ENCODE measurements around the gene PIK3R3.

Gene PIK3R3

DNA sequence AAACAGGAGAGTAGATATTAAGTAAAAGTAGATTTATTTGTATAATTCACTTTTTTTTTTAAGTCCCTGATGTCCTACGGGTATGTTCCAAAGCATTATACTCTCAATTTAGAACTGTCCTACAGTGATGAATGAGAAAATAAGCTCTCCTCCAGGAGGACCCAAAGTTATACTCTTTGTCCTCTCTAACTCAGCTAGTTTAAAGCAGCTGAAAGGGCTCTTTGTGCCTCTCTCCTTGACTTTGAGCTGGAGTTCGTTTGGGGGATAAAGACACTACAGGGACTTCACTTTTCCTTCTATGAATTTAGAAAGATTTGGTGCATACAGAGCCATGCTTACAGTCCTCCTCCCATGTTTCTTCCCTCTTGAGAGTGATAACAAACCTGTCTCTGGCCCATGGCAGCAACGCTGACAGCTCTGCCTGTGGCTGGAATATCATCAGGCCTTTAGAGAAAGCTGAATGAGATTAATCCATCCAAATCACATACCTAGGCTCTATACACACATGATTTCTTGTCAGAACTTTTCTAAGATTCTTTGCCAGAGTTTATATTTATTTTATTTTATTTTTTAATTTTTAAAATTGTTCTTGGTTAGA lies 134.3 kb downstream of the PIK3R3 start:
- no peaks in the 10 kb centered on the region for H3K9me3 Mint-ChIP-seq
- H3K4me3 Mint-ChIP-seq = no peak overlapping the region
- H3K36me3 Mint-ChIP-seq (ENCODE audit: insufficient read depth) = no peaks in the 10 kb centered on the region
- no peaks in the 10 kb centered on the region for H3K27me3 Mint-ChIP-seq
- no peak for DNase-seq (ENCODE audit: low spot score in 2 of 2)
- no peak for ATAC-seq (replicated peaks; ENCODE audit: extremely low read depth, poor library complexity, severe bottlenecking)
- peaks cover 4% of the 10 kb centered on the region for H3K4me1 Mint-ChIP-seq
- no peak overlapping the region for H3K27ac Mint-ChIP-seq (ENCODE audit: low read depth)

DNA sequence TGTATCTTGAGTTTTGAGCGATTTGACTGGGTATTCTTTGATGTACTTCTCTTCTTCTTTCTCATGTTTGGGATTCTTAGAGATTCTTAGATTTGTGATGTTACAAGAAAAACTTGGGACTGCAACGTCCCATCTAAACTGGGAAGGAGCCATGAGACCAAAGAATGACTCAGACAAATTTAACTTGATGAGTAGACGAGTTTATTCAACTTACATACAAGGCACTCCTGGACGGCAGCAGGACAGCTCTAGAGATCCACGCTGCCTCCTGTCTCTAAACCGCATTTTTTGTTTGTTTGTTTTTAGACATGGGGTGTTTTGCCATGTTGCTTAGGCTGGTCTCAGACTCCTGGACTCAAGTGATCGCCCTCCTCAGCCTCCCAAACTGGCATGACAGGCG lies 137.1 kb downstream of the PIK3R3 start:
- H3K27ac Mint-ChIP-seq (ENCODE audit: low read depth) = no peak overlapping the region
- H3K36me3 Mint-ChIP-seq (ENCODE audit: insufficient read depth) = no peaks in the 10 kb centered on the region
- no peaks in the 10 kb centered on the region for H3K27me3 Mint-ChIP-seq
- H3K4me1 Mint-ChIP-seq = peaks cover 7% of the 10 kb centered on the region
- ATAC-seq (replicated peaks; ENCODE audit: extremely low read depth, poor library complexity, severe bottlenecking) (no peak), DNase-seq (ENCODE audit: low spot score in 2 of 2) (no peak)
- no peaks in the 10 kb centered on the region for H3K9me3 Mint-ChIP-seq
- no peak overlapping the region for H3K4me3 Mint-ChIP-seq

DNA sequence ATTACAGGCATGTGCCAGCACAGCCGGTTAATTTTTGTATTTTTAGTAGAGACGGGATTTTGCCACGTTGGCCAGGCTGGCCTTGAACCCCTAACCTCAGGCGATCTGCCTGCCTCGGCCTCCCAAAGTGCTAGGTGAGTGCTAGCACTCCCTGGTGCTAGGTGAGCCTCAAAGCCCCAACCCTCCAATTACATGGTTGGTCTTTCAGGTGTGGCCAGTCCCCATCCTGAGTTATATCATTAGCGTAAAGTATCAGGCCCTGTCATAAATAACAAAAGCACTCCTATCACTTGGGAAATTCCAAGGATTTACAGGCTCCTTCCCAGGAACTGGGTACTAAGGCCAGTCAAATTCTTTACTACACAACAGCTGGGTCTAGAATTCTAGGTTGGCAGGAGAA lies 138.0 kb downstream of the PIK3R3 start:
- no peaks in the 10 kb centered on the region for H3K9me3 Mint-ChIP-seq
- ATAC-seq (replicated peaks; ENCODE audit: extremely low read depth, poor library complexity, severe bottlenecking) (no peak), DNase-seq (ENCODE audit: low spot score in 2 of 2) (no peak)
- peaks cover 7% of the 10 kb centered on the region for H3K4me1 Mint-ChIP-seq
- H3K27me3 Mint-ChIP-seq = no peaks in the 10 kb centered on the region
- H3K36me3 Mint-ChIP-seq (ENCODE audit: insufficient read depth) = no peaks in the 10 kb centered on the region
- no peak overlapping the region for H3K4me3 Mint-ChIP-seq
- H3K27ac Mint-ChIP-seq (ENCODE audit: low read depth) = no peak overlapping the region

Measured in central memory CD8-positive, alpha-beta T cell (primary cell).